Measurements from ENCODE around the gene GSK3A. TPM values are rescaled to one million over a fixed set of nuclear protein-coding genes. Genes with fewer than 3 reads are reported as not detected.
A peak's percentile ranks its signal among the peaks of the same experiment; 100 is the strongest.
"Not testable (repeated sequence)": the region's sequence is repeated elsewhere in the genome, so short reads cannot be mapped to it uniquely, and the experiment has no call there.

Gene GSK3A
- total RNA-seq, 2 donors from 2014 or later = 27.7 to 28.1 TPM

- DNase-seq = no peak
- H3K9me3 ChIP-seq (ENCODE audit: control insufficient read depth, low read length, poor library complexity, severe bottlenecking) = no peaks in the 10 kb centered on the region
- Mint-ChIP-seq H3K4me3 (no peak overlapping the region), H3K27ac (no peak overlapping the region), H3K27me3 (no peaks in the 10 kb centered on the region), H3K36me3 (ENCODE audit: low read depth) (peaks cover 4% of the 10 kb centered on the region), H3K4me1 (peaks cover 31% of the 10 kb centered on the region)
- no peak for ATAC-seq
These were observed 27.3 kb upstream of the GSK3A start for GRCh38 chr19:42269478-42270345.

- no peak within 1 kb of the TSS for H3K27ac Mint-ChIP-seq
- H3K9me3 ChIP-seq (ENCODE audit: control insufficient read depth, low read length, poor library complexity, severe bottlenecking) = no peaks in the 10 kb centered on the region
- no peaks in the 10 kb centered on the region for H3K27me3 Mint-ChIP-seq
- peaks cover 27% of the 10 kb centered on the region for H3K4me1 Mint-ChIP-seq
- no peak within 1 kb of the TSS for H3K4me3 Mint-ChIP-seq
- DNase-seq (peak; percentile 97 to 99 (median 98)), ATAC-seq (peak; percentile 79)
- H3K36me3 Mint-ChIP-seq (ENCODE audit: low read depth) = peaks cover 4% of the 10 kb centered on the region
These were observed 26.5 kb upstream of the GSK3A start, which contains the start of gene CIC for GRCh38 chr19:42268704-42269477. TSS of gene CIC (plus strand) at chr19:42269252. CDS start at chr19:42271784, 2,532 bp downstream.

DNA sequence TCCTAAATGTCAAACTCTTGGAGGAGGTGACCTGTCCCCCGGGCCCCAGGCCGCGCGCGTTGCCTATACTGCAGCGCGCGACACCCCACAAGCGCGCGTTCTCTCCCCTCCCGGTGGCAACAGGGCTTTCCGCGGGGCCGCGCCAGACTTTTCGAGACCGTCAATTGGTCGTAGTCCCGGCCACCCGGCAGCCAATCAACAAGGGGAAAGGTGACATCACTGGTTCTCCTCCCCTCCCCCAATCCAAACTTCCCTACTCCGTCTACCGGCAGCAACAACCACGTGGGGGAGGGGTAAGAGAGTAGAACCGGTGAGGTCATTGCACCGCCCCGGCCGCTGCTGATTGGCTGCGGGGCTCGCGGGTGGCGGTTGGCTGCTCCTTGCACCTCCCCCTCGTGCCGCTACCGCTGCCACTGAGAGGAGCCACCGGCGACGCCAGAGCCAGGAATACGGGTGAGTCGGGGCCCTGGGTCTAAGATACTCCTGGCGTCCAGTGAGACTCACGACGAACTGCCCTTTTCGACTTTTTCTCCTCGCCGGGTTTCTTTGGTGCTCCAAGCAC, 25.8 kb upstream of the GSK3A start:
- peaks cover 27% of the 10 kb centered on the region for H3K4me1 Mint-ChIP-seq
- H3K27me3 Mint-ChIP-seq = no peaks in the 10 kb centered on the region
- DNase-seq = peak; percentile 95 to 96 (median 95)
- H3K4me3 Mint-ChIP-seq = no peak overlapping the region
- ATAC-seq = peak; percentile 69
- peaks cover 4% of the 10 kb centered on the region for H3K36me3 Mint-ChIP-seq (ENCODE audit: low read depth)
- H3K27ac Mint-ChIP-seq = no peak overlapping the region
- no peaks in the 10 kb centered on the region for H3K9me3 ChIP-seq (ENCODE audit: control insufficient read depth, low read length, poor library complexity, severe bottlenecking)

GRCh38 chr19:42267644-42268141, 25.3 kb upstream of the GSK3A start:
- no peak for ATAC-seq
- Mint-ChIP-seq H3K27me3 (no peaks in the 10 kb centered on the region), H3K4me1 (peaks cover 27% of the 10 kb centered on the region), H3K27ac (no peak overlapping the region), H3K4me3 (no peak overlapping the region), H3K36me3 (ENCODE audit: low read depth) (peaks cover 4% of the 10 kb centered on the region)
- no peak for DNase-seq
- no peaks in the 10 kb centered on the region for H3K9me3 ChIP-seq (ENCODE audit: control insufficient read depth, low read length, poor library complexity, severe bottlenecking)

DNA sequence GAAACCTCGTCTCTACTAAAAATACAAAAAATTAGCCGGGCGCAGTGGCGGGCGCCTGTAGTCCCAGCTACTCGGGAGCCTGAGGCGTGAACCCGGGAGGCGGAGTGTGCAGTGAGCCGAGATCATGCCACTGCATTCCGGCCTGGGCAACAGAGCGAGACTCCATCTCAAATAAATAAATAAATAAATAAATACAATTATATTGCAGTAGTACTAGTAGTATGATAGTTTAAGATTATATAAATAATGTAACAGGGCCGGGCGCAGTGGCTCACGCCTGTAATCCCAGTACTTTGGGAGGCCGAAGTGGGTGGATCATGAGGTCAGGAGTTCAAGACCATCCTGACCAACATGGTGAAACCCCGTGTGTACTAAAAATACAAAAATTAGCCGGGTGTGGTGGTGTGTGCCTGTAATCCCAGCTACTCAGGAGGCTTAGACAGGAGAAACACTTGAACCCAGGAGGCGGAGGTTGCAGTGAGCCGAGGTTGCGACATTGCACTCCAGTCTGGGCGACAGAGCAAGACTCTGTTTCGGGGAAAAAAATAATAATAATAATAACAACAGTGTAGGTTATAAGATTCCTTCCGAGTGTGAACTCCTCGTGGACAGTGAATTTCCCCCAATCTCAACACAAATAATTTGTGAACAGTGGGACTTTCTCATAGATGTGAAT, 24.7 kb upstream of the GSK3A start:
- not testable (repeated sequence) for ATAC-seq; H3K27ac Mint-ChIP-seq; H3K9me3 ChIP-seq (ENCODE audit: control insufficient read depth, low read length, poor library complexity, severe bottlenecking); H3K36me3 Mint-ChIP-seq (ENCODE audit: low read depth); H3K27me3 Mint-ChIP-seq; DNase-seq; H3K4me3 Mint-ChIP-seq
- H3K4me1 Mint-ChIP-seq = peaks cover 27% of the 10 kb centered on the region

DNA sequence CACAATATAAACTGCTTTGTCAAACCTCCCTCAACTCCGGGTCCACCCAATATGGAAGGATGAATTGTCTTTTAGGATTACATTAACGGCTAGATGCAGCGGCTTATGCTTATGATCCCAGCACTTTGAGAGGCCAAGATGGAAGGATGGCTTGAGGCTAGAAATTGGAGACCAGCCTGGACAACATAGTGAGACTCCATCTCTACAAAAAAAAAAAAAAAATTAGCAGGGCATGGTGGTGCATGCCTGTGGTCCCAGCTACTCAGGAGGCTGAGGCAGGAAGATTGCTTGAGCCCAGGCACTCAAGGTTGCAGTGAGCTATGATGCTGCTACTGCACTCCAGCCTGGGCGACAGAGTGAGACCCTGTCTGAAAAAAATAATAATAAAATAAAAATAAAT, 23.7 kb upstream of the GSK3A start:
- H3K4me3 Mint-ChIP-seq; H3K36me3 Mint-ChIP-seq (ENCODE audit: low read depth); H3K27me3 Mint-ChIP-seq; ATAC-seq; H3K27ac Mint-ChIP-seq; DNase-seq; H3K9me3 ChIP-seq (ENCODE audit: control insufficient read depth, low read length, poor library complexity, severe bottlenecking): not testable (repeated sequence)
- peaks cover 22% of the 10 kb centered on the region for H3K4me1 Mint-ChIP-seq

GRCh38 chr19:42261763-42262162, 19.4 kb upstream of the GSK3A start:
- no peaks in the 10 kb centered on the region for H3K9me3 ChIP-seq (ENCODE audit: control insufficient read depth, low read length, poor library complexity, severe bottlenecking)
- Mint-ChIP-seq H3K36me3 (ENCODE audit: low read depth) (peaks cover 2% of the 10 kb centered on the region), H3K27me3 (no peaks in the 10 kb centered on the region), H3K4me3 (no peak overlapping the region), H3K4me1 (peaks cover under 1% of the 10 kb centered on the region), H3K27ac (no peak overlapping the region)
- ATAC-seq (no peak), DNase-seq (no peak)

- not testable (repeated sequence) for H3K27me3 Mint-ChIP-seq; DNase-seq; ATAC-seq; H3K27ac Mint-ChIP-seq; H3K9me3 ChIP-seq (ENCODE audit: control insufficient read depth, low read length, poor library complexity, severe bottlenecking); H3K4me3 Mint-ChIP-seq; H3K36me3 Mint-ChIP-seq (ENCODE audit: low read depth)
- H3K4me1 Mint-ChIP-seq = peaks cover 11% of the 10 kb centered on the region
These were observed 15.4 kb upstream of the GSK3A start for GRCh38 chr19:42257842-42258241.

DNA sequence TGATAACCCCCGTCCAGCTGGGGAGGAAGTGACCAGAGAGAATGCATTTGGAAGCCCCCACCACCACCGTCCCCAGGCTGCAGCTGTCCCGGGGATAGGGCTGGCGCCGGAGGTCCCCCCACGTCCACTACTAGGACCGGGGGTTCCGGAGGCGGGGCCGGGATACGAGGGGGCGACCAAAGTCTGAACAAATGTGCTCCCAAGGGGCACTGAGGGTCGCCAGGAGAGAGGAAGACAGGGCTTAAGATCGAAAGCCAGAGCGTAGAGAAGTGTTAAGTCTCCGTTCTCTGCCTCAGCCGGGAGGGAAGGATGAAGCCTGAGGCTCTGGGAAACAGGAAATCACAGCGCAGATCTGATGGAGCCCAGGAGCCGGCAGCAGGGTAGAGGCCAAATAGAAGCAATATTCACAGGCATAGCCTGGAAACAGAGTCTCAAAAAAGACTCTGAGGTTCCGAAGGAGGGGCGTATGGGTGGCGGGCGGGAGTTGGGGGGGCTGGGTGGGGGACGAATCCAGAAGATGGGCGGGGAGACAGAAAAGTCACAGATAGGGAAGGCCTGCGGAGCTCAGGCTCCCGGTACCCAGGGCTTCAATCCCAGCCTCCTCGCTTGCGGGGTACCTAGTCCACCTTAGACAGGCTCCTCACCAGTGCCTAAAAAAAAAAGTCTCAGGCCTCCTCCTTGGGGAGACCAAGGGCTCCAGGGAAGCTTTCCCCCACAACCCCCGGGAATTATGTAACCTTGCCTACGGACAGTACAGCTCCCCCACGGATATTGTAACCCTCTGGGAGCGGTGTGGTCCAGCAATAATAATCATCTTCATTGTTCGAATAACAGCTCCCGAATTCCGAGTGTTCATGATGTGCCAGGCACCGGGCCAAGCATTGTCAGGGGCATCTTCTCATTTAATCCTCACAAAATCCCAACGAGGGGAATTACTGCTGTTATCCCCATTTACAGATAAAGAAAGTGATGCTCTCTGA, 13.7 kb upstream of the GSK3A start:
- no peaks in the 10 kb centered on the region for H3K36me3 Mint-ChIP-seq (ENCODE audit: low read depth)
- H3K9me3 ChIP-seq (ENCODE audit: control insufficient read depth, low read length, poor library complexity, severe bottlenecking) = no peaks in the 10 kb centered on the region
- peak overlapping the region; percentile 86 for H3K4me3 Mint-ChIP-seq
- H3K4me1 Mint-ChIP-seq = peaks cover 20% of the 10 kb centered on the region
- no peaks in the 10 kb centered on the region for H3K27me3 Mint-ChIP-seq
- ATAC-seq = no peak
- H3K27ac Mint-ChIP-seq = peak overlapping the region; percentile 61
- DNase-seq = no peak

DNA sequence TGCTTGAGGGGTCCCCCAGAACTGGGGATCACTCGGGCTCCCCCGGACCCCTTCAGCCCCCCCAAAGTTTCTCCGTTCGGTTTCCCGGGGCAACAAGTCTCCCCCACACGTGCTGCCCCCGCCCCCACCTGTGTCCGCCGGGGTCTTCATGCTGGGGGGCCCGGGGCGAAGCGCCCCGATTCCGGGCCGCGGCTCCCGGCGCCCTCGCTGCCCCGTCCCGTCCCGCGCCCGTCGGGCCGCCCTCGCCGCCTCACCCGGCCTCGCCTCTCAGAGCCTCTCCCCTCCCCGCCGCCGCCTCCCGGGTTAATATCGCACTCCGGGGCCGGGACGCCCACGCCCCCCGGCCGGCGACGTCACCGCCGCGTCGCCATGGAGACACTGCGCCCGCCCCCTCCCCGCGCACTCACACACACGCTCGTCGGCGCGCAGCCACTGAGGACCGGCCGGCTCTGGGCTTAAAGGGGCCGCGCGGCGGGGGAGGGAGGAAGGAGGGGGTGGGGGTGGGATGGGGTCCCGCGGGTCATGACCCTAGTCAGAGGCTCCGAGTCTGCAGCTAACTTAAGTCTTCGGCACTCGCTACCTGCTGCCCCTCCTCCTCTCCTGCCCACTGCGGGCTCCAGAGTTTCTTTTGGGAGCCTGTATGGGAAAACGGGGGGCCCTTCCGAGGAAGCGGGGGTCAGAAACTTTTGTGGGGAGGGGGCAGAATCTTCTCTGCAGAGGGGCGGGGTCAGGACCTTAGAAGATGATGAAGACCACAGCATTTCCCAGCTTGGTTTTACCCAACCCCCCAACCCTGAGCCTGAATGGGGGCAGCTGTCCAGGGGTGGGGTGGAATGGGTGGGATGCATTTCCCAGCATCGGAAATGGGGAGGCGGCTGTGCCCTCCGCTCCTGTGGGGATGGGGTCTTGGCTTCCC, 12.7 kb upstream of the GSK3A start, which contains the start of gene ERF:
TSS of gene ERF (minus strand) at position 279 of the 916 bp plus-strand sequence. CDS start at position 150, 129 bp downstream.
- Mint-ChIP-seq H3K4me1 (peaks cover 20% of the 10 kb centered on the region), H3K27me3 (no peaks in the 10 kb centered on the region), H3K36me3 (ENCODE audit: low read depth) (no peaks in the 10 kb centered on the region), H3K27ac (peak within 1 kb of the TSS; percentile 61), H3K4me3 (peak within 1 kb of the TSS; percentile 86)
- ATAC-seq (peak; percentile 82), DNase-seq (peak; percentile 93 to 94 (median 93))
- H3K9me3 ChIP-seq (ENCODE audit: control insufficient read depth, low read length, poor library complexity, severe bottlenecking) = no peaks in the 10 kb centered on the region

Measured in T-helper 17 cell (primary cell).